ENCODE results near the gene MAPK11. TPM values are rescaled to one million over a fixed set of nuclear protein-coding genes. Genes with fewer than 3 reads are reported as not detected.

The MAPK11 gene
- total RNA-seq, 1 donor from 2014 or later: 29.0 TPM

DNA sequence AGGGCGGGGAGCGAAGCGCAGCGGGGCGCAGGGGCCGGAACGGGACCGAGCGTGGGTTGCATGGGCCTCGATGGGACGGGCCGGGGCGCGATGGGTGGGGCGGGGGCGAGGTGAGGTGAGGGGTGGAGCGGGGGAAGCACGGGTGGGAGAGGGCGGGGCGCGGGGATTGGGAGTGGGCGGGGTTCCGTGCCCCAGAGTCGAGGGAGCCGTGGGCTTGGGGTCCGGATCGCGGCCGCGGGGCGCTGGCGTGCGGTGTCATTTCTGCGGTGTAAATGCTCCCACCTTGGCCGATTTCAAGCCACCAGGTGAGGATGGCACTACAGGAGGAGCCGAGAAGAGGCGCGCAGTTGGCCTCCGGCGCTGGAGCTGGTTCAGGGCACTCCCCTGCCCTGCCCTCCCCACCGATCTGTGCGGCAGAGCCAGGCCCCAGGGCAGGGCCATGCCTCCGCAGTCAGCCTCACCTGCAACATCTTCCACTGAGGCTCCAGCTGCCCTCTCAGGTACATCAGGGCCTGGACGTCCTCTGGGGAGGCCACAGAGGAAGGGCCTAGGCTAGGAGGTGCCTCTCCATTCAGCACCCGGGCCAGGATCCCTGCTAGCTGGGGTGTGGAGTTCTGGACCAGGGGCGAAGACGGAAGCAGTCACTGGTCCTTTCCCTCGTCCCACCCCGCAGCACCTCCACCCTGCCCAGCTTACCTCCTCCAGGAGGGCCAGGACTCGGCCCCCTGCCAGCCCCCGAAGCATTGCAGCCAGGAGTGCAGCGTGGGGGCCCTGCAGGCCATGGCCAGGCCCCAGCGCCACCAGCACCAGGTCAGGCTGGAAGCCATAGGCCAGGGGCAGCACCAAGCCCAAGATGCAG lies 24.7 kb downstream of the MAPK11 start:
- Mint-ChIP-seq H3K4me1 (peaks cover 22% of the 10 kb centered on the region), H3K4me3 (peak overlapping the region; percentile 97), H3K36me3 (ENCODE audit: low read depth) (peaks cover 19% of the 10 kb centered on the region), H3K27ac (peak overlapping the region; percentile 100), H3K9me3 (no peaks in the 10 kb centered on the region), H3K27me3 (peaks cover 2% of the 10 kb centered on the region)
- intact Hi-C loops (cut with micrococcal nuclease): loop anchor here (2.0 kb wide), 2 partner anchors 45 to 375 kb away; partner anchors contain the start of gene SELENOO
- no peak for DNase-seq

DNA sequence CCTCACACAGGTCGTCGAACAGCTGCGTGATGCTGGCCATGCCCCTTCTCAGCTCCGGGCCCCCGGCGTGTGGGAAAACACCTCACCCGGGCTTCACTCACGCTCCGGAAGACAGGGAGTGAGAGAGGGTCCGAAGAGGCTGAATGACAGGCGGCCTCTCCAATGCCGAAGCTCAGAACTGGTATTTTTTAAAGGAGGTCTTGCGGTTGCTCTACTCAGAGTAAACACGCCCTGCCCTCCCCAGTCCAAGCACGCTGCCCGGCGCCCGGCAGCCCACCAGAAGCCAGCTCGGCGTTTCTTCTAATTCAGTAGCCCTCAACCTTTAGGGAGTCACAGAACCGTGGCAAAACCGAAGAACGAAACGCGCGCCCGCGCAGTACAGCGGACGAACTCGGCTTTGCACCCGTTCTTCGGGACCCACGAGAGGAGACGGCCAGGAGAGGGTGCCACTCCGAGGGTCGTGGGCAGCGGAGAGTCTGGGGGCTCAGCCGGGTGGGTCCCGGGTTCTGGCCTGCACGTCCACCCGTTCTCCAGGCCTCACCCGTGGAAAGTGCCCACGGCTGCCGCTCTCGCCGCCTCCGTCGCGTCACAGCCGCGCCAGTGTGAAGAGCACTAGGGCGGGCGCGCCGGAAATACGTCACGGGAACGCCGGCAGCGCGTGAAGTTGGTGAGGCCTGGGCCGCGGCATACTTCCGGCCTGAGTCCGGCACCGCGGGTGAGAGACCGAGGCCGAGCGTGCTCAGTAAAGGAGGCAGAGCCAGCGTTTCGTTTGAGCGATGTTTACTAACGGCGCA lies 25.6 kb downstream of the MAPK11 start, which contains the start of gene TUBGCP6:
Gene TUBGCP6 (minus strand): TSS at position 604 of the 794 bp plus-strand sequence. CDS start 564 bp downstream, at position 40.
- H3K4me1 Mint-ChIP-seq: peaks cover 22% of the 10 kb centered on the region
- DNase-seq: peak; percentile 98
- peak within 1 kb of the TSS; percentile 100 for H3K27ac Mint-ChIP-seq
- intact Hi-C loops (cut with micrococcal nuclease): loop anchor here (2.0 kb wide), 2 partner anchors 44 to 376 kb away; partner anchors contain the start of gene SELENOO
- H3K36me3 Mint-ChIP-seq (ENCODE audit: low read depth): peaks cover 25% of the 10 kb centered on the region
- peaks cover 2% of the 10 kb centered on the region for H3K27me3 Mint-ChIP-seq
- no peaks in the 10 kb centered on the region for H3K9me3 Mint-ChIP-seq
- peak within 1 kb of the TSS; percentile 97 for H3K4me3 Mint-ChIP-seq

DNA sequence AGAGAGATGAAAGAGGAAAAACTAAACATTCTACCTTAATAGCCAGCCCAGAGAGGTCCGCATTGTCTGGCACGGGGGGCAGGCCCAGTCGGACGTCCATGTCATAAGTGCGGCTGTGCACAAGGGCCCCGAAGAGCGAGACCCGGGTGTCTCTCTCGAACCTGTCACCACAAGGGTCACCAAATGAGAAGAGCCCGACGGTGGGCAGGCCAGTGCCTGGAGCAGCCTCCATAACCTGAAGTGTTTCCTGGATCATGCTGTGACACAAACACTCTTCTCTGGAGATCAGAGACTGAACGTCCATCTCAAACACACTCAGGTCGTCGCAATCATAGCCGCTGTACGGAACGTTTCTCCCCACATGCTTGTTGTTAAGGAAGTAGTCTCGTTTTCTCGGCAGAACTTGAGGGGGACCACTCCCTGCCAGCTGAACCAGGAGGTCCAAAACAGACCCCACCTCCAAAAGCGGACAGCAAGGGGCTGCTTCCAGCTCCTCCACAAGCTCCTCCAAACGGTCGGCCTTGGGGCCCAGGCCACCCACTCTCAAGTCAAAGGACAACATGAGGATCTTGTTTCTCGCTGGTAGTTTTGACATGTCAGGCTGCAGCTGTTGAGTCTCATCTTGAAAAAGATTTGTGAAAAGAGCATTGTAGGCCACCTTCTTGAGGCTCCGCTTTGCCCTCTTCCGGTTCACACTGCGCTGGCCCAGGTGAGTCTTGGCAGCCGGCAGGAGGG lies 26.3 kb downstream of the MAPK11 start:
- DNase-seq: no peak
- peaks cover 25% of the 10 kb centered on the region for H3K36me3 Mint-ChIP-seq (ENCODE audit: low read depth)
- peak overlapping the region; percentile 97 for H3K4me3 Mint-ChIP-seq
- no peaks in the 10 kb centered on the region for H3K9me3 Mint-ChIP-seq
- peak overlapping the region; percentile 100 for H3K27ac Mint-ChIP-seq
- intact Hi-C loops (cut with micrococcal nuclease): loop anchor here (2.0 kb wide), 2 partner anchors 43 to 377 kb away; partner anchors contain the start of gene SELENOO
- H3K27me3 Mint-ChIP-seq: peaks cover 2% of the 10 kb centered on the region
- H3K4me1 Mint-ChIP-seq: peaks cover 22% of the 10 kb centered on the region

DNA sequence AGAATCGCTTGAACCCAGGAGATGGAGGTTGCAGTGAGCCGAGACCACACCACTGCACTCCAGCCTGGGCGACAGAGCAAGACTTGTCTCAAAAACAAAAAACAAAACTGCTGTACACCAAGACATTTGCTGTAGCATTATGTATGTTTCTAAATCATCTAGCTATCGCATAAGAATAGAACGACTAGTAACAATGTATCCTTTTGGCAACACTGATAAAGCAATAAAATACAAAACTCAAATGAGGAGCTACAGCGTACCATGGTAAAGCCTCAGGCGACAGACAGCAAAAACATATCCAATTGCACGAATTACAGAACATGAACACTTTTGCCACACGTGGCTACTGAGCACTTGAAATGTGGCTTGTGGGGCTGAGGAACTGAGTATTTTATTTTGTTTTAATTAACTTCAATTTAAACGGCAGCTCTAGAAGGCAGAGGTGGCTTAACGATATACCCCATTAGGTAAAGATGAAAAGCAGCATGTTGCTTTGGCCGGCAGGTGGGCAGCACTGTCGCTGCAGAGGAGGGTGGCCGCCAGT lies 27.7 kb downstream of the MAPK11 start:
- peaks cover 25% of the 10 kb centered on the region for H3K4me1 Mint-ChIP-seq
- intact Hi-C loops (cut with micrococcal nuclease): no loop called here
- H3K4me3 Mint-ChIP-seq: peak overlapping the region; percentile 97
- DNase-seq: no peak
- H3K27me3 Mint-ChIP-seq: peaks cover 2% of the 10 kb centered on the region
- peaks cover 26% of the 10 kb centered on the region for H3K36me3 Mint-ChIP-seq (ENCODE audit: low read depth)
- H3K9me3 Mint-ChIP-seq: no peaks in the 10 kb centered on the region
- no peak overlapping the region for H3K27ac Mint-ChIP-seq

DNA sequence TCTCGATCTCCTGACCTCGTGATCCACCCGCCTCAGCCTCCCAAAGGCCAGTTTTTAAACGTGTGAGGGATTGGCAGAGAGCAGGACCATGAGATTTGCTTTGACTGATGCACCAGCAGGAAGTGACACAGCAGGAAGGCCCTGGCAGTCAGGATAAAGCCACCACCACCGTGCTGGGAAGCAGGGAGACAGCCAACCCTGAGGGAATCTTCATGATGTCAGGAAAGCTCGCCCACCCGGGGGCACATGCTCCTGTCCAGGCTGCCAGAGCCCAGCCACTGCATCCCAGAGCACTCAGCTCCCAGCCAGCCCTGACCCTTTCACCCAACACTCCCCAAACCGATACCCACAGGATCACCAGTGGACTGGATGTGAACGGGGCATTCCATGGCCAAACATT lies 31.4 kb downstream of the MAPK11 start:
- H3K4me3 Mint-ChIP-seq: no peak overlapping the region
- no peak overlapping the region for H3K27ac Mint-ChIP-seq
- peaks cover 27% of the 10 kb centered on the region for H3K4me1 Mint-ChIP-seq
- intact Hi-C loops (cut with micrococcal nuclease): no loop called here
- DNase-seq: no peak
- H3K9me3 Mint-ChIP-seq: peaks cover 3% of the 10 kb centered on the region
- H3K36me3 Mint-ChIP-seq (ENCODE audit: low read depth): peaks cover 28% of the 10 kb centered on the region
- no peaks in the 10 kb centered on the region for H3K27me3 Mint-ChIP-seq

DNA sequence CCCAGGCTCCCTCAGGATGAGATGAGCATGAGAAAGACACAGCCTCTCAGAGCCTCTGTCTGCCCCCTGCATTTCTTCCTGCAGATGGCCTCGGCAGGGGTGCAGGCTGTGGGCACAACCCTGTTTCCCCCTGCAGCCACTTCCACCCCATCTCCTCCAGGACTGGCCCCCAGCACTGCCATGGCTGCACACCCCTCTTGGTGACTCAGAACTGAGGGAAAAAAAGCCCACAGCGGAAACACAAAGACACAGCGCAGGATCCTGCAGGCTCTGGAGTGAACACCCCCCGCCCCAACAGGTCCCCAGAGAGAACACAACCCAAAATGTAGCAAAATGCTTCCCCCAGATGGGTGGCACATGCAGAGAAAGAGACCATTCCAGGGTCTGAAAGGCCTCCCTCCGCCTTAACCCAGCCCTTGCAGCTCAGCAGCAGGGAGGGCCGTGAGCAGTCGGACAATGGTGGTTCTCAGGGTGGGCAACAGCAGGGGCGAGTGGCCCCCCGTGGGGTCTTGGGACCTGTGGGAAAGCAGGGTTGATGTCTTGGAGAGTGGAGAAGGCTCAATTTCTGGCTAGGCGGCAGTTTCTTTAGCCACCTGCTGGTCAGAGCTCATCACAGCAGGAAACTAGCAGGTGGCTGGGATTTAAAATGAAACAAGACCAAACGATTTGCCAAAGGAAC lies 33.3 kb downstream of the MAPK11 start:
- Mint-ChIP-seq H3K27ac (no peak overlapping the region), H3K4me1 (peaks cover 19% of the 10 kb centered on the region), H3K27me3 (no peaks in the 10 kb centered on the region), H3K36me3 (ENCODE audit: low read depth) (peaks cover 29% of the 10 kb centered on the region), H3K9me3 (peaks cover 3% of the 10 kb centered on the region), H3K4me3 (no peak overlapping the region)
- intact Hi-C loops (cut with micrococcal nuclease): no loop called here
- DNase-seq: no peak

DNA sequence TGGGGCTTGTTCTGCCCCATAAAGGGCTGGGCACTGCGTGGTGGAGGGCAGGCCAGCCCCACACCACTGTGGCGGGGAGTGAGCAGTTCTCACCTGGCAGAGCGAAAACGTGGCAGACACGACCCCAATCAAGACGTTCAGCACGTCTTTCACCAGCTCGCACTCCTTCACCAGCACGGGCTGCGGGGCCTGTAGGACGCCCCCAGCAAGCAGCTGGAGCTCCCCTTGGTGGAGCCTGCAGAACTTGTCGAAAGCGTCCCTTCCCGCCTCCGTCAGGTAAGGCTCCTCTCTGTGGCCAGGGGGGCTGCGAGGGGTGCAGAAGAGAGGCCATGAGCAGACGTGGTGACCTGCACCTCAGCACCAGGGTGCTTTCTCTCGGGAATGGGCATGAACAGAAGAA lies 37.0 kb downstream of the MAPK11 start:
- Mint-ChIP-seq H3K27me3 (no peaks in the 10 kb centered on the region), H3K4me1 (peaks cover 11% of the 10 kb centered on the region), H3K36me3 (ENCODE audit: low read depth) (peaks cover 31% of the 10 kb centered on the region), H3K4me3 (no peak overlapping the region), H3K27ac (no peak overlapping the region), H3K9me3 (peaks cover 3% of the 10 kb centered on the region)
- DNase-seq: no peak
- intact Hi-C loops (cut with micrococcal nuclease): no loop called here

DNA sequence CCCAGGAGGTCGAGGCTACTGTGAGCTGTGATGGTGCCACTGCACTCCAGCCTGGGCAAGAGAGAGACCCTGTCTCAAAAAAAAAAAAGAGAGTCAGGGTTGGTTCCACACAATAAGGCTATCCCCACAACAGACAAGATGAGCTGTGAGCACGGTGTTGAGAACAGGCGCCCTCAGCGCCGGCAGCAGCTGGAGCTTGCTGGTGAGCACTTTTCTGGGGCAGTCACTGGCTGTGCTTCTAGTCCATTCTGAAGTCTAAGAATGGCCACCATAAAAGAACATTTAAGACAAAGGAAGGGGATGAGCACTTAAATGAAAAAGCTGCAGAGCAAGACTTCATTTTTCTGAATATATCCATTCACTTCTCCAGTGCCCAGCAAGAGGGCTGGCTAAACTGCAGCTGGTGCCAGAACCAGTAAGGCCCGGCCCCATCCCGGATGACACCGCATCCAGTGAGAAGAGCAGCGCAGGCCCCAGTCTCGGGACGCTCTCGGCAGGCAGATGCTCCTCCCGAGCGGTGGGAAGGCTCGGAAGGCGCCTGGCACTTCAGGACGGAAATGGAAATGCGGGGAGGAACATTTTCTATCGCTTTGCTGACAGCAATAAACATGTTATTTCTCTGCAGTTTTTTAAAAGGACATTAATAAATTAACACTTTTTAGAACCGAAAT lies 37.6 kb downstream of the MAPK11 start:
- Mint-ChIP-seq H3K27ac (no peak overlapping the region), H3K27me3 (no peaks in the 10 kb centered on the region), H3K9me3 (peaks cover 3% of the 10 kb centered on the region), H3K36me3 (ENCODE audit: low read depth) (peaks cover 30% of the 10 kb centered on the region), H3K4me3 (no peak overlapping the region), H3K4me1 (peaks cover 8% of the 10 kb centered on the region)
- intact Hi-C loops (cut with micrococcal nuclease): no loop called here
- no peak for DNase-seq

DNA sequence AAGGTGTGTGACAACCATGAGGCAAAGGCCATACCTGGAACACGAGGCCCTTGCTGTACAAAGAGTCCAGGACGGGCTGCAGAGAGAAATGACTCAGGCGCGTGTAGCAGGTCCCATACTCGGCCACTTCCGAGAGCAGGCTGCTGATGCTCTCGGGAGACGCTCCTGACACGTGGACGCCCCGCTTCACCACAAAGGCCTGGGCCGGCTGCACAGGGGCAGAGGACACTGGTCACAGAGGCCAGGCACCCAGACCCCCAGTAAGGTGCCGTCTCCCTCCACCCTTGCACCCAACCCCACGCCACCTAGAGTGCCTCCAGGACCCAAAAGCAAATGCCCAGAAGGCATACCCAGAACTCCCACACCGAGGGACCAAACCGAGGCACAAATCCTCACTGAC lies 40.8 kb downstream of the MAPK11 start:
- intact Hi-C loops (cut with micrococcal nuclease): no loop called here
- Mint-ChIP-seq H3K27me3 (no peaks in the 10 kb centered on the region), H3K4me1 (peaks cover 2% of the 10 kb centered on the region), H3K36me3 (ENCODE audit: low read depth) (peaks cover 26% of the 10 kb centered on the region), H3K9me3 (no peaks in the 10 kb centered on the region), H3K4me3 (no peak overlapping the region), H3K27ac (no peak overlapping the region)
- DNase-seq: no peak

DNA sequence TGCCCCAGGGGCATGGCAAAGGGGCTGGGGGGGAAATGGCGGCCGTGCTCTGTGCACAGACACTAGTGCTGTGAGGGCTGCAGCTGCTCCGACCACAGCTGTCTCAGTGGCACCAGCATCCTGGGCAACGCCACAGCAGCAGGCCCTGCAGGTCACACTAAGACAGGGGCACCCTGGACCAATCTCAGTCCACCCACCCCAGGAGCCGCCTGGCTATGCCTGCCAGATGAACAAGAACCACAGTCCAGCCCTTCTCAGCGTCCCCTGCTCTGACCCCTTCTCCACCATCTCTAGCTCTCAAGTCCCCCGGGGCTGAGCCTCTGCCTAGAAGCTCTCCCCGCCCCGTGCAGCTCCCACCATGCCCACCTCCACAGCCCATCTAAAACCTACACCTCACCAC lies 41.8 kb downstream of the MAPK11 start:
- H3K9me3 Mint-ChIP-seq: no peaks in the 10 kb centered on the region
- no peak overlapping the region for H3K4me3 Mint-ChIP-seq
- DNase-seq: no peak
- no peaks in the 10 kb centered on the region for H3K27me3 Mint-ChIP-seq
- intact Hi-C loops (cut with micrococcal nuclease): no loop called here
- H3K36me3 Mint-ChIP-seq (ENCODE audit: low read depth): peaks cover 27% of the 10 kb centered on the region
- H3K27ac Mint-ChIP-seq: no peak overlapping the region
- H3K4me1 Mint-ChIP-seq: no peaks in the 10 kb centered on the region

DNA sequence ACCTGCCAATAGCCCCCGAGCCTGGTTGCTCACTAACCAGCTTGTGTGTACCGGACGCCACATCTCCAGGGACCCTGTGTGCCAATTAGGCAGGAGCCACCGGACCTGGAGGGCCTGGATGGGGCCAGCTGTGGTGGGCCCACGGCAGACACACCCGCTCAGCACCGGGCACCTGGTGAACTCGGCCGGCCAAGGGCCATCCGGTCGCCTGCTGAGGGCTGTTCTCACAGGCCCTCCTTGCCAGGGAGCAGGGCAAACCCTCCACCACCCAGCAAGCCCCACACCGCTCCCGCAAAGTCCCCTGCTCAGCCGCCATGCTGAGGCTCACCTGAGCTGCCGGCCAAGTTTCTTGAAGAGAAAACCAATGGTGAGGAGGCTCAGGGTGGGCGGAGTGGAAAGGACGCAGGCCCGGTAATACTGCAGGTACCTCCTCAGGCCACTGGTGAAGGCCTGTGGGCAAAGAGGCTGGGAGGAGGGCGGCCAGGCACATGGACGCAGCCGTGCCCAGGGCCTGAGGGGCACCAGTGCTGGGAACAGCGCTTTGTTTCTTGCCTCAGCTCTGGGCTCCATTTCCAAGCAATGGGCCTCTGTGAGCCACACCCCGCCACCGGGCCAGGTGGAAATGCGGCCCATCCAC lies 42.5 kb downstream of the MAPK11 start:
- H3K36me3 Mint-ChIP-seq (ENCODE audit: low read depth): peaks cover 30% of the 10 kb centered on the region
- no peaks in the 10 kb centered on the region for H3K9me3 Mint-ChIP-seq
- intact Hi-C loops (cut with micrococcal nuclease): no loop called here
- no peak overlapping the region for H3K4me3 Mint-ChIP-seq
- H3K27ac Mint-ChIP-seq: no peak overlapping the region
- H3K4me1 Mint-ChIP-seq: no peaks in the 10 kb centered on the region
- DNase-seq: no peak
- no peaks in the 10 kb centered on the region for H3K27me3 Mint-ChIP-seq

DNA sequence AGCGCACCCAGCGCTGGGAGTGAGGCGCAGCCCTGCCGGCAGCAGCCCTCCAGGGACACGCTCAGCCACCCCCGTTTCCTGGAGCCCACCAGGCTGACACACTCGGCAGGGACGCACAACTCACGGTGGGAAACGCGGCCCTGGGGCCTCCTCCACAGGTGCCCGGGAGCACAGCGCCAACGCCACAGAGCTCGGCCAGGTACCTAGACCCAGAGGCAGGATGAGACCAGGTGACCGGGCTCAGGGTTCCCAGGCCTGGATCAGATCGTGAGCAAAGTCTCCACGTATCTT lies 43.4 kb downstream of the MAPK11 start:
- intact Hi-C loops (cut with micrococcal nuclease): no loop called here
- no peak overlapping the region for H3K27ac Mint-ChIP-seq
- H3K4me3 Mint-ChIP-seq: no peak overlapping the region
- no peaks in the 10 kb centered on the region for H3K9me3 Mint-ChIP-seq
- H3K36me3 Mint-ChIP-seq (ENCODE audit: low read depth): peaks cover 31% of the 10 kb centered on the region
- H3K27me3 Mint-ChIP-seq: no peaks in the 10 kb centered on the region
- DNase-seq: no peak
- H3K4me1 Mint-ChIP-seq: no peaks in the 10 kb centered on the region

All from activated CD4-positive, alpha-beta T cell treated with anti-CD3 and anti-CD28 coated beads, Interleukin-2, amount 10 ng/mL, durations not matched to agents 24 days and 14 days (primary cell).